ENCODE data around the gene BCL6. TPM values are rescaled to one million over a fixed set of nuclear protein-coding genes. Genes with fewer than 3 reads are reported as not detected.

BCL6 gene
- total and polyA plus RNA-seq, 9 of the 15 experiments (the other 6 are each of a cell fraction or from before 2014, with no cell fraction given) = 0.08 to 3.5 (median 1.6) TPM

DNA sequence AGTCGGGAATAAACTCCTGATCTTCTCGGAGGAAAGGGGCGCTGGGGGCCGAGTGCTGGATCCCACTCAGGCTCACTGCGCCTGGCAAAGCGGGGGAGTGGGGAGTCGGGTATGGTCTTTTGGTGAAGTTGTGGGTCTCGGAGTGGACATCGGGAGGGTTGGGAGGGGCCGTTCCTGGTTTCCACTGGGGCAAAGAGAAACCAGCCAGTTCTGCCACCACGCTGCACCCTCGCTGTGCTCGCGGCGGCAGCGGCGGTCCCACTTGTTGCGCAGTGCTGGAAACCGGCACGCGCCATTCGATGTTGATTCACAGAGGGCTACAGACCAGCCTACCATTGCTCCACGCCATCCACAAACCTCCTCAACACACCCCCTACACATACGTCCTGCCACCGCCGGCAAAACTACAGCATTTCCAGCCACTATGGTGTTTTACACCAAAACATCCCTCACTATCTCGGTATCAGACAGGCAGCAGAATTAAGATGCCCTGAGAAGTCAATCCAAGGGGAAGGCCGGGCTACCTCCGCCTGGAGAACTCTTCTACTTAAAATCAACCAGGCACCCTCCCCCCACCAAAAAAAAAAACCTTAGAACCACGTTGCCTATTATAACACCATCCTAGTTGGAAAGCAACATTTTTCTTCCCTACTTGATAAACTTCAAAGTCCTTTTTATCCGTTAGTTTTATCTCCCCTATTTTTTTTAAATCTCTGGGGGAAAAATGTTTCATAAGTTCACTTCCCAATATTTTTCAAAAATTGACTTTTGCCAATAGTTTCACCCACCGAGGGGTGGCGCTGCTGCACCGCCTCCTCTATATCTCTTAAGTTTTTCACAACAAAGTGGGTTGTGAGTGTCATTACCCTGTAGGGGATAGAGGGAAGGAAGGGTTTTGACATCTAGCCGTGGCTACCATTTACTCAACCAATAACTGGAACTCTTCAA lies 3.6 kb downstream of the BCL6 start (continued):
- TF ChIP-seq SMC3 (conservative IDR thresholded peaks at IDR 0.05; ENCODE audit: insufficient read depth, low read depth, low read length) = peak; percentile 62
- no peak for TF ChIP-seq ARHGAP35 (IDR thresholded peaks at IDR 0.05; ENCODE audit: partially characterized antibody)
- TF ChIP-seq, protein P1, sequence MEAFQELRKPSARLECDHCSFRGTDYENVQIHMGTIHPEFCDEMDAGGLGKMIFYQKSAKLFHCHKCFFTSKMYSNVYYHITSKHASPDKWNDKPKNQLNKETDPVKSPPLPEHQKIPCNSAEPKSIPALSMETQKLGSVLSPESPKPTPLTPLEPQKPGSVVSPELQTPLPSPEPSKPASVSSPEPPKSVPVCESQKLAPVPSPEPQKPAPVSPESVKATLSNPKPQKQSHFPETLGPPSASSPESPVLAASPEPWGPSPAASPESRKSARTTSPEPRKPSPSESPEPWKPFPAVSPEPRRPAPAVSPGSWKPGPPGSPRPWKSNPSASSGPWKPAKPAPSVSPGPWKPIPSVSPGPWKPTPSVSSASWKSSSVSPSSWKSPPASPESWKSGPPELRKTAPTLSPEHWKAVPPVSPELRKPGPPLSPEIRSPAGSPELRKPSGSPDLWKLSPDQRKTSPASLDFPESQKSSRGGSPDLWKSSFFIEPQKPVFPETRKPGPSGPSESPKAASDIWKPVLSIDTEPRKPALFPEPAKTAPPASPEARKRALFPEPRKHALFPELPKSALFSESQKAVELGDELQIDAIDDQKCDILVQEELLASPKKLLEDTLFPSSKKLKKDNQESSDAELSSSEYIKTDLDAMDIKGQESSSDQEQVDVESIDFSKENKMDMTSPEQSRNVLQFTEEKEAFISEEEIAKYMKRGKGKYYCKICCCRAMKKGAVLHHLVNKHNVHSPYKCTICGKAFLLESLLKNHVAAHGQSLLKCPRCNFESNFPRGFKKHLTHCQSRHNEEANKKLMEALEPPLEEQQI (IDR thresholded peaks at IDR 0.05) = no peak
- TF ChIP-seq ZNF175 (CRISPR knock-in tag; IDR thresholded peaks at IDR 0.05; ENCODE audit: low read depth) = no peak
- TF ChIP-seq POLR2B (IDR thresholded peaks at IDR 0.05; ENCODE audit: low read depth, partially characterized antibody) = peak; percentile 16
- TF ChIP-seq ZNF445 (CRISPR knock-in tag; IDR thresholded peaks at IDR 0.05; ENCODE audit: low read depth) = no peak
- no peak for TF ChIP-seq MCM5 (IDR thresholded peaks at IDR 0.05; ENCODE audit: low read depth)
- TF ChIP-seq TCFL5 (CRISPR knock-in tag; conservative IDR thresholded peaks at IDR 0.05) = no peak
- TF ChIP-seq, protein P2, sequence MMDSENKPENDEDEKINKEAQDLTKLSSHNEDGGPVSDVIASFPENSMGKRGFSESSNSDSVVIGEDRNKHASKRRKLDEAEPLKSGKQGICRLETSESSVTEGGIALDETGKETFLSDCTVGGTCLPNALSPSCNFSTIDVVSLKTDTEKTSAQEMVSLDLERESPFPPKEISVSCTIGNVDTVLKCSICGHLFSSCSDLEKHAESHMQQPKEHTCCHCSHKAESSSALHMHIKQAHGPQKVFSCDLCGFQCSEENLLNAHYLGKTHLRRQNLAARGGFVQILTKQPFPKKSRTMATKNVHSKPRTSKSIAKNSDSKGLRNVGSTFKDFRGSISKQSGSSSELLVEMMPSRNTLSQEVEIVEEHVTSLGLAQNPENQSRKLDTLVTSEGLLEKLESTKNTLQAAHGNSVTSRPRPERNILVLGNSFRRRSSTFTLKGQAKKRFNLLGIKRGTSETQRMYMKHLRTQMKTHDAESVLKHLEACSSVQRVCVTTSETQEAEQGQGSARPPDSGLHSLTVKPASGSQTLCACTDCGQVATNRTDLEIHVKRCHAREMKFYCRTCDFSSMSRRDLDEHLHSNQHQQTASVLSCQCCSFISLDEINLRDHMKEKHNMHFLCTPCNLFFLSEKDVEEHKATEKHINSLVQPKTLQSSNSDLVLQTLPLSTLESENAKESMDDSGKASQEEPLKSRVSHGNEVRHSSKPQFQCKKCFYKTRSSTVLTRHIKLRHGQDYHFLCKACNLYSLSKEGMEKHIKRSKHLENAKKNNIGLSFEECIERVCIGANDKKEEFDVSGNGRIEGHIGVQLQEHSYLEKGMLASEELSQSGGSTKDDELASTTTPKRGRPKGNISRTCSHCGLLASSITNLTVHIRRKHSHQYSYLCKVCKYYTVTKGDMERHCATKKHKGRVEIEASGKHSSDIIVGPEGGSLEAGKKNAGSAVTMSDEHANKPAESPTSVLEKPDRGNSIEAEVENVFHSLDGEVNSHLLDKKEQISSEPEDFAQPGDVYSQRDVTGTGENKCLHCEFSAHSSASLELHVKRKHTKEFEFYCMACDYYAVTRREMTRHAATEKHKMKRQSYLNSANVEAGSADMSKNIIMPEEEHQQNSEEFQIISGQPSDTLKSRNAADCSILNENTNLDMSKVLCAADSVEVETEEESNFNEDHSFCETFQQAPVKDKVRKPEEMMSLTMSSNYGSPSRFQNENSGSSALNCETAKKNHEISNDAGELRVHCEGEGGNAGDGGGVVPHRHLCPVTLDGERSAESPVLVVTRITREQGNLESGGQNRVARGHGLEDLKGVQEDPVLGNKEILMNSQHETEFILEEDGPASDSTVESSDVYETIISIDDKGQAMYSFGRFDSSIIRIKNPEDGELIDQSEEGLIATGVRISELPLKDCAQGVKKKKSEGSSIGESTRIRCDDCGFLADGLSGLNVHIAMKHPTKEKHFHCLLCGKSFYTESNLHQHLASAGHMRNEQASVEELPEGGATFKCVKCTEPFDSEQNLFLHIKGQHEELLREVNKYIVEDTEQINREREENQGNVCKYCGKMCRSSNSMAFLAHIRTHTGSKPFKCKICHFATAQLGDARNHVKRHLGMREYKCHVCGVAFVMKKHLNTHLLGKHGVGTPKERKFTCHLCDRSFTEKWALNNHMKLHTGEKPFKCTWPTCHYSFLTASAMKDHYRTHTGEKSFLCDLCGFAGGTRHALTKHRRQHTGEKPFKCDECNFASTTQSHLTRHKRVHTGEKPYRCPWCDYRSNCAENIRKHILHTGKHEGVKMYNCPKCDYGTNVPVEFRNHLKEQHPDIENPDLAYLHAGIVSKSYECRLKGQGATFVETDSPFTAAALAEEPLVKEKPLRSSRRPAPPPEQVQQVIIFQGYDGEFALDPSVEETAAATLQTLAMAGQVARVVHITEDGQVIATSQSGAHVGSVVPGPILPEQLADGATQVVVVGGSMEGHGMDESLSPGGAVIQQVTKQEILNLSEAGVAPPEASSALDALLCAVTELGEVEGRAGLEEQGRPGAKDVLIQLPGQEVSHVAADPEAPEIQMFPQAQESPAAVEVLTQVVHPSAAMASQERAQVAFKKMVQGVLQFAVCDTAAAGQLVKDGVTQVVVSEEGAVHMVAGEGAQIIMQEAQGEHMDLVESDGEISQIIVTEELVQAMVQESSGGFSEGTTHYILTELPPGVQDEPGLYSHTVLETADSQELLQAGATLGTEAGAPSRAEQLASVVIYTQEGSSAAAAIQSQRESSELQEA (IDR thresholded peaks at IDR 0.05; ENCODE audit: low read depth) = no peak
- TF ChIP-seq, protein P3, sequence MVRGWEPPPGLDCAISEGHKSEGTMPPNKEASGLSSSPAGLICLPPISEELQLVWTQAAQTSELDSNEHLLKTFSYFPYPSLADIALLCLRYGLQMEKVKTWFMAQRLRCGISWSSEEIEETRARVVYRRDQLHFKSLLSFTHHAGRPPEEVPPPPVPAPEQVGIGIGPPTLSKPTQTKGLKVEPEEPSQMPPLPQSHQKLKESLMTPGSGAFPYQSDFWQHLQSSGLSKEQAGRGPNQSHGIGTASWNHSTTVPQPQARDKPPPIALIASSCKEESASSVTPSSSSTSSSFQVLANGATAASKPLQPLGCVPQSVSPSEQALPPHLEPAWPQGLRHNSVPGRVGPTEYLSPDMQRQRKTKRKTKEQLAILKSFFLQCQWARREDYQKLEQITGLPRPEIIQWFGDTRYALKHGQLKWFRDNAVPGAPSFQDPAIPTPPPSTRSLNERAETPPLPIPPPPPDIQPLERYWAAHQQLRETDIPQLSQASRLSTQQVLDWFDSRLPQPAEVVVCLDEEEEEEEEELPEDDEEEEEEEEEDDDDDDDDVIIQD (CRISPR knock-in tag; IDR thresholded peaks at IDR 0.05) = no peak
